RWPE1 (cell line): ENCODE results near the gene FYN.

Experiments used
- CTCF ChIA-PET: fragments of 350-600 bp; sonication (Branson Sonifier 250); formaldehyde crosslinking; extraction: SDS; loops from one replicate; lab custom pipeline; 2021; lab: Yijun Ruan, JAX
- POLR2A ChIA-PET: fragments of 400-600 bp; formaldehyde crosslinking; extraction: SDS; loops from one replicate; lab custom pipeline; 2020; ENCODE audit warnings: antibody characterized with exemption; ENCODE audit not compliant: low non-redundant PET; lab: Yijun Ruan, JAX
- DNase-seq: peaks from one replicate; pipeline ENCODE4 v3.0.0; 2012; ENCODE audit warnings: low spot score
- H3K27ac ChIP-seq: fragments of 450-650 bp; 2 replicates; pipeline ENCODE4 v1.5.1; 2017
- TF ChIP-seq, protein P1 (sequence below): fragments of 450-650 bp; conservative IDR thresholded peaks from 2 replicates; pipeline ENCODE4 v1.5.1; 2017; ENCODE audit warnings: low read depth, mild to moderate bottlenecking

FYN gene

DNA sequence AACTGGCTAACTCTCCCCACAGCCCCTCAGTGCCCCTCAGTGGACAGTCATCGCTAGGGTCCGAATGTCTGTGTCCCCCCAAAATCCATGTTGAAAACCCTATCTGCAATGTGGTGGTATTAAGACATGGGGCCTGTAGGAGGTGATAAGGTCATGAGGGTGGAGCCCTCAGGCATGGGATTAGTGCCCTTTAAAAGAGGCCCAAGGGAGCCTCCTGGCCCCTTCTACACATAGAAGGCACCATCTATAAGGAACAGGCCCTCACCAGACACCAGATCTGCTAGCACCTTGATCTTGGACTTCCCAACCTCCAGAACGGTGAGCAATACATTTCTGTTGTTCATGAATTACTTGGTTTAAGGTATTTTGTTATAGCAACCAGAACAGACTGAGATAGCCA, 260.9 kb downstream of the FYN start:
- H3K27ac ChIP-seq: no peak overlapping the region
- no peak for DNase-seq
- TF ChIP-seq, protein P1, sequence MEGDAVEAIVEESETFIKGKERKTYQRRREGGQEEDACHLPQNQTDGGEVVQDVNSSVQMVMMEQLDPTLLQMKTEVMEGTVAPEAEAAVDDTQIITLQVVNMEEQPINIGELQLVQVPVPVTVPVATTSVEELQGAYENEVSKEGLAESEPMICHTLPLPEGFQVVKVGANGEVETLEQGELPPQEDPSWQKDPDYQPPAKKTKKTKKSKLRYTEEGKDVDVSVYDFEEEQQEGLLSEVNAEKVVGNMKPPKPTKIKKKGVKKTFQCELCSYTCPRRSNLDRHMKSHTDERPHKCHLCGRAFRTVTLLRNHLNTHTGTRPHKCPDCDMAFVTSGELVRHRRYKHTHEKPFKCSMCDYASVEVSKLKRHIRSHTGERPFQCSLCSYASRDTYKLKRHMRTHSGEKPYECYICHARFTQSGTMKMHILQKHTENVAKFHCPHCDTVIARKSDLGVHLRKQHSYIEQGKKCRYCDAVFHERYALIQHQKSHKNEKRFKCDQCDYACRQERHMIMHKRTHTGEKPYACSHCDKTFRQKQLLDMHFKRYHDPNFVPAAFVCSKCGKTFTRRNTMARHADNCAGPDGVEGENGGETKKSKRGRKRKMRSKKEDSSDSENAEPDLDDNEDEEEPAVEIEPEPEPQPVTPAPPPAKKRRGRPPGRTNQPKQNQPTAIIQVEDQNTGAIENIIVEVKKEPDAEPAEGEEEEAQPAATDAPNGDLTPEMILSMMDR: no peak
- ChIA-PET CTCF (no interaction called here), POLR2A (no interaction called here)

DNA sequence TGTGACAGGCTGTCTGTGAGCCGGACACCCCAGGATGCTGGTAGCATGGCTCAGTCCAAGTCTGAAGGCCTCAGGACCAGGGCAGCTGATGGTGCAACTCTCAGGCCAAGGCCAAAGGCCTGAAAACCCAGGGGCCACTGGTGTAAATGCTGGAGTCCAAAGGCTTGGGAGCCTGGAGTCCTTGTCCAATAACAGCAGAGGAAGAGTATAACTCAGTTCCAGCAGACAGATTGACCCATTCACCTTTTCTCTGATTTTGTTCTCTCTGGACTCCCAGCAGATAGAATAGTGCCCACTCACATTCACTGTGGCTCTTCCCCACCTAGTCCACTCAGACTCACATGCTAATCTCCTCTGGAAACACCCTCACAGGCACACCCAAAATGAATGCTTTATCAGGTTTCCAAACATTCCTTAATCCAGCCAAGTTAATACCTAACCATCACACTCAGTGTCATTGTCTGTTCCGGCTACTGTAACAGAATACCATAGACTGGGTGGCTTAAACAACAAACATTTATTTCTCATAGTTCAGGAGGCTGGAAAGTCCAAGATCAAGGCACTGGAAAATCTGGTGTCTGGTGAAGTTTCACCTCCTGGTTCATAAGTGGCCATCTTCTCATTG, 262.6 kb downstream of the FYN start:
- DNase-seq: no peak
- TF ChIP-seq, protein P1: no peak
- ChIA-PET CTCF (no interaction called here), POLR2A (no interaction called here)
- no peak overlapping the region for H3K27ac ChIP-seq
